Measurements from ENCODE around the gene IFITM5.

DNA sequence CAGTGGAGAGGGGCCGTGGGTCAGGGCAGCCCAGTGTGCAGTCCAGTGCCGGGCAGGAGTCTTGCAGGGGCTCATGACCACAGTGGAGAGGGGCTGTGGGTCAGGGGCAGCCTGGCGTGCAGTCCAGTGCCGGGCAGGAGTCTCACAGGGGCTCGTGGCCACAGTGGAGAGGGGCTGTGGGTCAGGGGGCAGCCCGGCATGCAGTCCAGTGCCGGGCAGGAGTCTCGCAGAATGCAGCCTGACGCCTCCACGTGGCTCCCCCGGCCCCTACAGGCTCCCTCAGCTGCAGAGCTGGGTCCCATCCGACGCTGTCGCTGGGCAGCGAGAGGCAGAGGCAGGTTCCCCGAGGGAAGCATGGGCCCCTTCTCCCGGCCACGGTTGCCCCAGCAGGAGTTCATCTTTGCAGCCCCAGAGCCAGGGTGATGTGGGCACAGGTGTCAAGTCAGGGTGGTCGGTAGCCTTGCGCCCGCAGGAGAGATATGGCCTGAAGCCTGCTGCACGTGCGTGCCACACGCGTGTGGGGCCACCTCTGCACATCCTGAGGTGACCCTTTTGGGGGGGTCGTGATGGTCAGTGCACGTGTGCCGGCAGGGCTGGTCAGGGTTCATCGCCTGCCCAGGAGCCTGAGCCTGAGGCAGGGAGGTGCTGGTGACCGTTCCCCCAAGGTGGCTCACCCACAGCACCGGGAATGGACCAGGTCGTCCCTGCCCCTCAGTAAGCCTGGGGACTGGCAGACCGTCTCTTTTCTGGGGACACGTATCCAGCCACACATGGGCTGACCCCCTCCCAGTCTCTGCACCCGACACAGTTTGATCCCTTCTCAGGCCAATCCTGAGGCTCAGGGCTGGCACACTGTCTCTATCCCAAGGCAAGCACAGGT lies 2.9 kb downstream of the IFITM5 start:
- TF ChIP-seq GATA2 (IDR thresholded peaks at IDR 0.05; ENCODE audit: low read depth, low read length) (no peak), GATA3 (IDR thresholded peaks at IDR 0.05; ENCODE audit: low read depth, low read length) (no peak)
